Measurements from ENCODE around the gene C1QTNF5.

Gene C1QTNF5

GRCh38 chr11:119319700-119320239 is 20.9 kb downstream of the C1QTNF5 start:
- H3K4me3 Mint-ChIP-seq, result peak overlapping the region; percentile 79
- peaks cover 5% of the 10 kb centered on the region for H3K27me3 Mint-ChIP-seq

DNA sequence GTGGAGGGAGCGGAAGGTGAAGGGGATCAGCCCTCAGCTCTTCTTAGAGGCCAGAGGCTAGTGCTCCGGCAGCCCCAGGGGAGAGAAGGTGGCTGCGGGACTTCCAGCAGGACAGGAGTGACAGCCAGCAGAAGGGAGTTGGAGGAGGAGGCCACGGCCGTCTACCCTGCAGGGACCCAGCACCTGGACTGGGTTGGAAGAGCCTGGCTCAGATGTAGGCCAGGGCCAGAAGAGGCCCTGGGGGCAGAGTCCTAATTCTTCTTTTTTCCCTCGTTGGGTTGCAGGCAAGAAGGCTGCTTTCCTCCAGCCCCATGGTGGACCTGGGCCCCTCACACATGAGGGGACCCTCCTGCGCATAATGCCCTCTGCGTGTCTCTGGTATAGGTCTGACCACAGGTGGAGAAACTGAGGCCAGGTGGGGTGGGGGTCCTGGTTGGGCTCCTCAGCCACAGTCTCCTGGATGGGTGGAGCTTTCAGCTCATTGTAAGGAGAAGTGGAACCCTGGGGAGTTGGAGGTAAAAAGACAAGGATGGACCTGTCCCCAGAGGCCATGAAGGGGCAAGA is 21.5 kb downstream of the C1QTNF5 start:
- H3K27me3 Mint-ChIP-seq, result peaks cover 5% of the 10 kb centered on the region
- H3K9me3 Mint-ChIP-seq, result no peaks in the 10 kb centered on the region
- no peak overlapping the region for H3K4me3 Mint-ChIP-seq
- H3K27ac Mint-ChIP-seq, result peak overlapping the region; percentile 56
- H3K36me3 Mint-ChIP-seq, result no peaks in the 10 kb centered on the region
- H3K4me1 Mint-ChIP-seq, result peaks cover 22% of the 10 kb centered on the region

More at GRCh38 chr11:119319700-119320239, 20.9 kb downstream of the C1QTNF5 start:
- Mint-ChIP-seq H3K4me1 (peaks cover 21% of the 10 kb centered on the region), H3K27ac (peak overlapping the region; percentile 77), H3K36me3 (no peaks in the 10 kb centered on the region), H3K9me3 (no peaks in the 10 kb centered on the region)

DNA sequence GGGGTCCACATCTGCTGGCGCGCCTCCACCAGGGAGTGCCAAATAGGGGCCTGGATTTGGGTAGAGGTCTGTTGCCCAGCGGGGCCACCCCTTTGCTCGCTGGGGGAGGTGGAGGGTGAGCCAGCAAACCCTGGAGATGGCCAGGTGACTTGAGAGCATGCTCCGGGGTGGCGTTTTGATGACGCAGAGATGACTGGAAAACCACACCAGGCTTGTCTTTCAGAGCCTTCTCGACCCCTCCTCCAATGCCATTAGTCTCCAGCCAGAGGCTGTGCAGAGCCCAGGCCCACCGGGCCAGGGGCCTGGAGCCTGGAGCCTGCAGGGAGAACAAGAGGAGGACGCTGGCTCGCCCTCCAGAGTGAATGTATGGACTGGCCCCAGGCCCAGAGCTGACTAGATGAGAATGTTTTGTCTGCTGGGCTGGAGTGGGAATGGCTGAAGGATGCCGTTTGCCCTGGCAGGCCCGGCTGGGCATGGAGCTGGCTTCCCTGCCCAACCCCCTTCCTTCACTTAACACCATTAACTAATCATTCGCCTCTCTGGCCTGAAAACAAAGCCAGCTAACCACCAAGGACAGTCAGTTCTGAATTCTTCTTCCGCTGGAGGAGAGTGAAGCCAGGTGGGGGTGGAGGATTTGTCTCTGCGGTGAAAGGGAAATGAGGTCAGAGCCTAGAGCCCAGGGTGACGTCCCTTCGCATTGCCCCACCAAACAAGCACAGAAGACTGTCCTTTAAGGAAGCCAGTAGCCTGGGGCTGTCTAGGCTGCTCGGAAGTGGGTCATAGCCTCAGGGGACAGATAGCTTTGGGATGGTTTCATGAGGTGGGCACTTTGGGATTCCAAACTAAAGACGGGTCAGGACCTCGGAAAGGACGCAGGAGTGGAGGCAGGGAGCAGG is 22.2 kb downstream of the C1QTNF5 start:
- Mint-ChIP-seq H3K36me3 (no peaks in the 10 kb centered on the region), H3K4me3 (peak overlapping the region; percentile 24), H3K4me1 (peaks cover 20% of the 10 kb centered on the region), H3K9me3 (no peaks in the 10 kb centered on the region), H3K27ac (no peak overlapping the region), H3K27me3 (peaks cover 5% of the 10 kb centered on the region)

DNA sequence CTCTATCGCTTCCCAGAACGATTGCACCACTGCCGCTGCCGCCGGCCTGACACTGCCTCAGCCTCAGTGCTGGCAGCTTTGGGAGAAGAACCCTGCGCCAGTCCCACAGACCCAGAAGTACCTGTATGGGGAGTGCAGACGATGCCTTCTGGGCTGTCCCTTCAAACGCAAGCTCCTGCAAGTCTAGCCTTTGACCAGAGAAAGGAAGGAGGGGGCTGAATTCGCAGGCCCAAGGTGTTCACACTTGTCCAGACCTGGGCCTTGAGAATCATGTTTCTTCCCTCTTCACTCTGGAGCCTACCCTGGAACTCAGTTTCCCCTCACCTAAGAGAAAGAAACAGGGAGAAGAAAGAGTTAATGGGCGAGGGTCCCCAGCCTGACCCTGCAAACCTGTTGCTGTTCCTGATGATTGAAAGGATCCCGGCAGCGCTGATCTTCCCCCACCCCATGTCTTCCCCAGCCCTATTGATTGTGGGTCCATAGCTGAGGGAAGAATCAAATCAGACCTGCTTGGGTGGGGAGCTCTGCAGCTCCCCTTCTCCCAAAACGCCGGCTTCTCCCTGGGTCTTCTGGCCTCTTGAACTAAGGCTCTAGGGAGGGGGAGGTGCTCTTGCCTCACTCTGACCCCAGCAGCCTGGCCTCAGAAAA is 23.0 kb downstream of the C1QTNF5 start:
- peak overlapping the region; percentile 30 for H3K4me3 Mint-ChIP-seq
- peaks cover 19% of the 10 kb centered on the region for H3K4me1 Mint-ChIP-seq
- H3K27me3 Mint-ChIP-seq, result peaks cover 5% of the 10 kb centered on the region
- H3K27ac Mint-ChIP-seq, result no peak overlapping the region
- no peaks in the 10 kb centered on the region for H3K9me3 Mint-ChIP-seq
- no peaks in the 10 kb centered on the region for H3K36me3 Mint-ChIP-seq

DNA sequence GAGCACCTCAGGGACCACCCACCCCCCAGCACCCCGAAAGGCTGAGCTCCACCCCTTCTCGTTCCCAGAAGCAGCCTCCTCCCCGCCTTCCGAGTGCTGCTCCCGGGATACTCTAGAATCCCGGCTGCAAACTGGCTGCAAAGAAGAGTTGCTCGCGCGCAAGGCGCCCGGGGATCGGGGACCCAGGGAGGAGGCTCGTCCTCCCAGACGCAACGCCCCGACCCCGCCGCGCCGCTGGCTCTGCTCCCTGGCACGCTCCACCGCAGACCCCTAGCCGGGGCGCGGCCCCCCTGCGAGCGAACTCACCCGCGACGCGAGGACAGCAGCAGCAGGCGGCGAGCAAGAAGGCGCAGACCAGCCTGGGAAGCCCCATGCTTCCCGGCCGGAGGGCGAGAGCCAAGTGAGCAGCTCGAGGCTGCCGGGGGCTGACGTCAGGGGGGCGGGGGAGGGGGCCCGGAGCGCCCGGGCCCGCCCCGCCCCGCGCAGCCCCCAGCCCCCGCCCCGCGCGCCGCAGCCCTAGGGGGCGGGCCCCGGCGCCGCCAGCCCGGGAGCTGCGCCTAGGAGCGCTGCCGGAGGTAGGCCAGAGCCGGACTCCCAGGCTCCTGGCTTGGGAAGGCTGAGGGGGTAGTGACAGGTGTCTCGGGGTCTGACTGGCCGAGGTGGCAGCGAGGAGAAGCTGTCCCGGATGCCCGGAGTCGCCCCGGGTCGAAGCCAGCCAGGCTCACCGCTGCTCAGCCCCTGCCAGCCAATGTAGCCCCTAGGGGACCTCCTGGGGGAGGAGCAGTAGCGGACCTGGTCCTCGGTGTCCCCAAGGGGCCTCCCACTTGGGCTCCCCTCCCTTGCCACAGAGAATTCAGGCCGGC is 23.7 kb downstream of the C1QTNF5 start, which contains the start of gene MCAM:
TSS of gene MCAM (minus strand) at position 402 of the 863 bp plus-strand sequence. CDS start at position 373, 29 bp downstream.
- no peak within 1 kb of the TSS for H3K27ac Mint-ChIP-seq
- peaks cover 15% of the 10 kb centered on the region for H3K4me1 Mint-ChIP-seq
- H3K36me3 Mint-ChIP-seq, result no peaks in the 10 kb centered on the region
- no peaks in the 10 kb centered on the region for H3K9me3 Mint-ChIP-seq
- peak within 1 kb of the TSS; percentile 79 for H3K4me3 Mint-ChIP-seq
- peaks cover 5% of the 10 kb centered on the region for H3K27me3 Mint-ChIP-seq

DNA sequence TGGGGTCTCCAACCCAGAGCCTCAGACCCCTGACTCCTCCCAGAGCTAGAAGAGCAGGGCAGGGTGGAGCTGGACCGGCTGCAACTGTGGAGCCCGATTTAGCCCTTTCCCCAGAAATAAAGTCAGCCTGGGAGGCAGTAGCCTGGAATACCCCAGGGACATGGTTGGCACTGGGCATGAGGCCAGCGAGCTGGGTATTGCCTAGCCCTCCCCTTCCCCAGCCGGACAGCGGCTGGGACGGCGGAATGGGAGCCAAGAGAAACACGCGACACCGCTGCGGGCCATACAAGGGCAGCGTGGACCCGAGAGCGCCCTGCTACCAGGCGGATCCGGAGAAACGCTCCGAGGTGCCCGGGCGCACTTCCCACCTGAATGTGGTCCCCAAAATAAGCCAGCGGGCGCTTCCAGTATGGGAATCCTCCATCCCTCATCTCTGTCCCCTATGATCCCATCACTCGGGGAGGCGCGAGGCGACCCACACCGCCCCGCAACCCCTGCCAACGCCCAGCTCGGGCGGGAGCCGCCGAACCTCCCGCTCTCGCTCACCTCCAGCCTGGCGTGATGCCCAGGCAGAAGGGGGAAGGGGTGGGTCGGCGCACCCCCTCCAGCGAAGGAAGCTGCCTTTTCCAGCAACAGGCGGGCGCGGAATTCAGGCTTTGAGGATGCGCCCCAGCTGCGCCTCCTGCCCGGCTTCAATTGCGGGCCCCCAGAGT is 24.5 kb downstream of the C1QTNF5 start:
- Mint-ChIP-seq H3K36me3 (no peaks in the 10 kb centered on the region), H3K4me1 (peaks cover 8% of the 10 kb centered on the region), H3K4me3 (peak overlapping the region; percentile 79), H3K27me3 (peaks cover 5% of the 10 kb centered on the region), H3K27ac (no peak overlapping the region), H3K9me3 (no peaks in the 10 kb centered on the region)

GRCh38 chr11:119315131-119316015 is 25.3 kb downstream of the C1QTNF5 start:
- no peaks in the 10 kb centered on the region for H3K9me3 Mint-ChIP-seq
- peaks cover 5% of the 10 kb centered on the region for H3K27me3 Mint-ChIP-seq
- no peak overlapping the region for H3K27ac Mint-ChIP-seq
- no peaks in the 10 kb centered on the region for H3K36me3 Mint-ChIP-seq
- peak overlapping the region; percentile 79 for H3K4me3 Mint-ChIP-seq
- peaks cover 8% of the 10 kb centered on the region for H3K4me1 Mint-ChIP-seq

- Mint-ChIP-seq H3K4me3 (no peak overlapping the region), H3K4me1 (peaks cover 6% of the 10 kb centered on the region), H3K27ac (no peak overlapping the region), H3K36me3 (no peaks in the 10 kb centered on the region), H3K9me3 (no peaks in the 10 kb centered on the region), H3K27me3 (peaks cover 4% of the 10 kb centered on the region)
Measured at GRCh38 chr11:119314726-119315125, 26.0 kb downstream of the C1QTNF5 start.

DNA sequence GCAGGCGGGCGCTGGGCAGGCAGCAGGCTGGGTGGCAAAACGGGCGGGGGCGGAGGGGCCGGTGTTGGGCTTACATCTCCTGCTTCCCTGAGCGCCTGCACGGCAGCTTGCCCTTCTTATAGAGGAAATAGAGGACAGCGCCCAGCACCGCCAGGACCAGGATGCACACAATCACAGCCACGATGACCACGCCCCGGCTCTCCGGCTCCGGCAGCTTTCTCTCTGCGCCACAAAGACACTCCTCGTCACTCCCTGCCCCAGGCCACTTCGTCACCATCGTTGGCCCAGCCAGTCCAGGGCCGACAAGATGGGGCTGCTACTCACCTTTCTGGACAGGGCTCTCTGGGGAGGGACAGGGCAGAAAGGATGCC is 30.0 kb downstream of the C1QTNF5 start:
- Mint-ChIP-seq H3K27me3 (no peaks in the 10 kb centered on the region), H3K36me3 (peaks cover 2% of the 10 kb centered on the region), H3K9me3 (no peaks in the 10 kb centered on the region), H3K4me1 (peaks cover 24% of the 10 kb centered on the region), H3K27ac (peak overlapping the region; percentile 70), H3K4me3 (no peak overlapping the region)

DNA sequence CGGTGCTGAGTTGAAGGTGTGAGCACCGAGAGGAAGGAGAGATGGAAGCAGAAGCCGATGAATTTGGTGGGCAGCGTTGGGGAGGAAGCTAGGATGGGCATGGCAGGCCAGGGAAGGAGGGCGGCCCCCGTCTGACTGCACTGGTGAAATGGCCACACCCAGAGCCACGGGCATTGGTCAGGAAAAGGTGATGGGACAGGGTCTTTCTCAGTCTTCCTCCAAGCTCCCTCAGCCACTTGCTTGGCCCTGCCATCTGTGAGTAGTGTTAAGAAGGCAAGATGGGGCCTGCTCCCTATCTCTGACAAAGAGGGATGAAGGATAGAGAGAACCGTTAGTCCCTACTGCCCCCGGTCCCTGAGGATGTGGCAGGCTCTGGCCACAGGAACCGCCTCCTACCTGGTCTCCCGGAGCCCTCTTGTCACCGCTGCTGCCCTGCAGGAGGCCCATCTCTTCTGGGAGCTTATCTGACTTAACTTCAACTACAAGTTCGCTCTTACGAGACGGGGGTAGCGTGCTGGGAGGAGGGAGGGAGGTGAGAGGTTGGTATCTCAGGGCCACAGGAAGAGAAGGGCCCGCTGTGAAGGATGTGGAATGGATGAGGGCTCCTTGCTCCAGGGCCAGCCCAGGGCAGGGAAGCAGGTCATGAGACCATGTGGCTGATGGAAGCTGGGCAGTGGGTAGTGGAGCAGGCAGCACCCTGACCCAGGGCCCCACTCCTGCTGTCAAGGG is 30.6 kb downstream of the C1QTNF5 start:
- no peak overlapping the region for H3K27ac Mint-ChIP-seq
- H3K4me3 Mint-ChIP-seq, result no peak overlapping the region
- no peaks in the 10 kb centered on the region for H3K27me3 Mint-ChIP-seq
- H3K4me1 Mint-ChIP-seq, result peaks cover 29% of the 10 kb centered on the region
- no peaks in the 10 kb centered on the region for H3K9me3 Mint-ChIP-seq
- H3K36me3 Mint-ChIP-seq, result peaks cover 5% of the 10 kb centered on the region

GRCh38 chr11:119309411-119309810 is 31.3 kb downstream of the C1QTNF5 start:
- Mint-ChIP-seq H3K9me3 (no peaks in the 10 kb centered on the region), H3K36me3 (peaks cover 6% of the 10 kb centered on the region), H3K27me3 (no peaks in the 10 kb centered on the region), H3K27ac (no peak overlapping the region), H3K4me1 (peaks cover 31% of the 10 kb centered on the region), H3K4me3 (no peak overlapping the region)

DNA sequence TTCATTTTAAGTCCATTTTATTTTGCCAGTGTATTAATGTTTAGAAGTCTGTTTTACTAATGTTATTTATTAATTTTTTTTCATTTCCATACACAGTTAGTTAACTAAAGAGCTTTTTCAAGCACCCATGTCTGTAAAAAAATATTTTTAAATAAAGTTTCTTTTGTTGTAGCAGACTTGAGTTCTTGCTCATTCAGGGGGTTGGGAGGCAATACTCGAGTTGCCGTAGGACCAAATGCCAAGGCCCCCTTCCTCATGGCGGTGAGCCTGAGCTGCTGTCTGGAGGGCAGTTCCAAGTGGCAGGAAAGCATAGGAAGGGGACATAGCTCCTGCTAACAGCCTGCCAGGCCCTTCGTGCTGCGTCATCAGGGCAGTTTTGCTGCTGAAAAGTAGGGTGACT is 32.7 kb downstream of the C1QTNF5 start:
- Mint-ChIP-seq H3K27ac (no peak overlapping the region), H3K9me3 (no peaks in the 10 kb centered on the region), H3K36me3 (peaks cover 14% of the 10 kb centered on the region), H3K4me1 (peaks cover 31% of the 10 kb centered on the region), H3K27me3 (no peaks in the 10 kb centered on the region), H3K4me3 (no peak overlapping the region)

GRCh38 chr11:119307219-119307618 is 33.5 kb downstream of the C1QTNF5 start:
- no peak overlapping the region for H3K4me3 Mint-ChIP-seq
- no peaks in the 10 kb centered on the region for H3K9me3 Mint-ChIP-seq
- peaks cover 20% of the 10 kb centered on the region for H3K36me3 Mint-ChIP-seq
- H3K27ac Mint-ChIP-seq, result peak overlapping the region; percentile 99
- peaks cover 37% of the 10 kb centered on the region for H3K4me1 Mint-ChIP-seq
- H3K27me3 Mint-ChIP-seq, result no peaks in the 10 kb centered on the region
